ENCODE data around the gene PLEKHB2. TPM values are rescaled to one million over a fixed set of nuclear protein-coding genes. Genes with fewer than 3 reads are reported as not detected.
"Not testable (repeated sequence)": the region's sequence is repeated elsewhere in the genome, so short reads cannot be mapped to it uniquely, and the experiment has no call there.

The PLEKHB2 gene
- total RNA-seq, 1 experiment from 2014 or later: 140 TPM

DNA sequence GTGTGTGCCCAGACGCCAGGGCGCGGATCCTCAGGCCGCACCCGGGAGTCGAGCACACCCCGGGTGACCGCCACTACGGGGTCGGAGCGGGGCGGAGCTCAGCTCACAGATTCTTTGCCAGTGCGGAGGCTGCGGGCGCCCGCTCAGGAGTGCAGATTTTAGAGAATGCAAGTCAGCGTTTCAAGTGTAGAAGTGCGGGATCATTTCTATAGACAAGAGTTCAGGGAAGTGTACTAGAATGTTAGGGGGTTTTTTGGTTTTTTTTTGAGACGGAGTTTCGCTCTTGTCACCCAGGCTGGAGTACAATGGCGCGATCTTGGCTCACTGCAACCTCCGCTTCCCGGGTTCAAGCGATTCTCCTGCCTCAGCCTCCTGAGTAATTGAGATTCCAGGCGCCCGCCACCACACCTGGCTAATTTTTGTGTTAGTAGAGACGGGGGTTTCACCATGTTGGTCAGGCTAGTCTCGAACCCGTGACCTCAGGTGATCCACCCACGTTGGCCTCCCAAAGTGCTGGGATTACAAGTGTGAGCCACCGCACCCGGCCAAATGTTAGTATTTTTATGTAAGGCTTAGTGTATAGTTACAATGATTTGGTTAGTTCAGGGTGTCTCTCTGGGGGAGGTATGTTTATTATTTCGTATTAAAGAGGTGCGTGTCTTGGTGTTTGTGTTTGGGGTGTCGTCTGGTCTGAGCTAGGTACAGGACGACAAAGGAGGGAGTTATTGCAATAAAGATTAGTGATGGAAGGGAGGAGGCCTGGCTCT is 11.3 kb upstream of the PLEKHB2 start:
- DNase-seq (ENCODE audit: low read depth): no peak

- DNase-seq (ENCODE audit: low read depth): no peak
Measured at GRCh38 chr2:131094463-131095281, 10.5 kb upstream of the PLEKHB2 start.

- DNase-seq (ENCODE audit: low read depth): no peak
Measured at GRCh38 chr2:131103165-131103564, 2.0 kb upstream of the PLEKHB2 start.

- DNase-seq (ENCODE audit: low read depth): peak; percentile 85
Measured at GRCh38 chr2:131104487-131105155, 515 bp upstream of the PLEKHB2 start.

- peak; percentile 85 for DNase-seq (ENCODE audit: low read depth)
Measured at GRCh38 chr2:131105950-131106801, 1.0 kb downstream of the PLEKHB2 start.

- DNase-seq (ENCODE audit: low read depth): no peak
Measured at GRCh38 chr2:131112529-131112928, 7.4 kb downstream of the PLEKHB2 start.

- DNase-seq (ENCODE audit: low read depth): no peak
Measured at GRCh38 chr2:131113566-131114227, 8.6 kb downstream of the PLEKHB2 start.

- not testable (repeated sequence) for DNase-seq (ENCODE audit: low read depth)
Measured at GRCh38 chr2:131114950-131115349, 9.8 kb downstream of the PLEKHB2 start.

DNA sequence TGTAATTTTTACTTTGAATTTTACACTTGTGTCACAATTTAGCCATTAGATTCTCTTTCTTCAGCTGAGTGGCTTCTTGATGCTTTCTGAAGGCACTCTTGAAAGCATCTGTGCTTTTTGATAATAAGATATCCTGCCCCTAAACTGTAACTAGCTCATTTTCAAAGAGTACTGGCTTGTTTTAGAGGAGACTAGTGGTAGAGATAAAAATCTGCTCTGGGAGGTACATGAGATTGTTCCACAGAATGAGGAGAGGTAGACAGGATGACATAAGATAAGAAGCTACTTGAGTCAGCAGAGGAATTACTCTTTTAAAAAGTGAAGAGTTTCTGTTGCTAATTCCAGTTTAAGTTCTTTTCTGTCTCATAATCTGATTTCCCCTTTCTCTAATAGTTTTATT is 10.6 kb downstream of the PLEKHB2 start:
- DNase-seq (ENCODE audit: low read depth): no peak

- DNase-seq (ENCODE audit: low read depth): no peak
Measured at GRCh38 chr2:131120815-131121317, 15.7 kb downstream of the PLEKHB2 start.

DNA sequence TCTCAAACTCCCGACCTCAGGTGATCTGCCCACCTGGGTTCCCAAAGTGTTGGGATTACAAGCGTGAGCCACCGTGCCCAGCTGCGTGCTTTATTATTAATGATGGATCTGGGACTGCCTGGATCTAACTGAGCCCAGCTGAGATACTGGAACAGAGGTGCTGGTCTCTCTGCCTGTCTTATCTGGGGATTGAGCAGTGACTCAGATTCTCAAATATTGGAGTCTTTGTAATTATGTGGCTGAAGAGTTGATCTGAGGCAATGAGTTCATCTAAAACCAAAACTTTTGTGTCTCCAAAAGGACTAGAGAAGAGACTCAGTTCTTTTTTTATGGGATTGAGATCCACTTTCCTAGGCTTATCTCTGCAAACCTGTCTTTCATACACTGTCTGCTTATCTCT is 16.3 kb downstream of the PLEKHB2 start:
- DNase-seq (ENCODE audit: low read depth): no peak

DNA sequence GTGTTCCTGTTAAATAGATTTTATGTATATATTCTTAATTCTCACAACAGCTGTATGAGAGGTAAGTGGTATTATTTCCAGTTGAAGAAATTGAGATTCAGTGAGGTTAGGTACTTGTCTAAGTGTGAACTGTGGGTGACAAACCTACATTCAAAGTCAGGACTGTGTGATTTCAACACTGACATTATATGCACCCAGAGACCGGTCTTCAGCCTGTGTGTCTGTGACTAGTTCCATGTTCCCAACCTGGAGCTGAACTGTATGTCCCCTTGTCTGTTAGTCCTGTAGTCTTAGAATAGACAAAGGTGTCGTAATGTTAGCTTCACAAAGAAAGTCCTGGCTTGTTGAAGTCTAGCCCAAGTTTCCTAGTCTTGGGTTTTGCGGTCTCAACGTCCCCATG is 17.4 kb downstream of the PLEKHB2 start:
- no peak for DNase-seq (ENCODE audit: low read depth)

DNA sequence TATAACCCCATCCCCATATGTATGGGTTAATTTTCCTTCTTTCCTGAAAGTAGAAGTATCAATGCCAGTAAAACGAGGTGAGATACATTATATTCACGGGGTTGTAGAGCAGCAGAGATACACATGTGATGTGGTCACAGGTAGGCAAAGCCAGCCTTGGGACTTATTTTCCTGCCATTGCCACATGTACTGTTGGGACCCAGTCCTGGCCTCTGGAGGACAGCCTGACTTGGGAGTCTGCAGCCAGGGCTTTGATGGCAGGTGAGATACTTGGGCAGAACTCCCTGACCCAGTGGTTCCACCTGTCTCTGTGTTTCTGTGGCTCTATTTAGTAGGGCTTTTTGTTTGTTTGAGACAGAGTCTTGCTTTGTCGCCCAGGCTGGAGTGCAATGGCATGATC is 18.1 kb downstream of the PLEKHB2 start:
- DNase-seq (ENCODE audit: low read depth): no peak

DNA sequence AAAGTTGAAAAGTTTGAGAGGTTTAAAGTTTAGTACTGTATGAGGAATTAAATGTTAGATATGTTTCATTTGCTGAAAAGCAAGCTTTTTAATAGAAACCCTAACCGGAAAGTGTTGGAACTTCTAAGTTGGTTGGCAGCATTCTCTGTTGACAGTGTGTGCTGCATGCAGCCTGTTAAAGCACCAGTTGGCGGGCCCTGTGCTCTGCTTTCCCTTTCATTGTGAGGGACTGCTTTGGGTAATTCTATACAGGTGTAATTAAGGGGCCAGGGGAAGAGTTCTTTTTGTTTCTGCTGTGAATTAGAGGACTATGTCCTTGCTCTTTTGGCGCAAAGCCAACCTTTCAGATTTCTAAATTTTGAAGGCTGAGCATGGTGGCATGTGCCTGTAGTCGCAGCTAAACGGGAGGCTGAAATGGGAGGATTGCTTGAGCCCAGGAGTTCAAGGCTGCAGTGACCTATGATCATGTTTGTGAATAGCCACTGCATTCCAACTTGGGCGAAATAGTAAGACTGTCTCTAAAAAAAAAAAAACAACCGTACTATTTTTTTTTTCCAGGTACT is 20.1 kb downstream of the PLEKHB2 start:
- DNase-seq (ENCODE audit: low read depth): no peak

- peak; percentile 83 for DNase-seq (ENCODE audit: low read depth)
Measured at GRCh38 chr2:131126436-131126835, 21.3 kb downstream of the PLEKHB2 start.

DNA sequence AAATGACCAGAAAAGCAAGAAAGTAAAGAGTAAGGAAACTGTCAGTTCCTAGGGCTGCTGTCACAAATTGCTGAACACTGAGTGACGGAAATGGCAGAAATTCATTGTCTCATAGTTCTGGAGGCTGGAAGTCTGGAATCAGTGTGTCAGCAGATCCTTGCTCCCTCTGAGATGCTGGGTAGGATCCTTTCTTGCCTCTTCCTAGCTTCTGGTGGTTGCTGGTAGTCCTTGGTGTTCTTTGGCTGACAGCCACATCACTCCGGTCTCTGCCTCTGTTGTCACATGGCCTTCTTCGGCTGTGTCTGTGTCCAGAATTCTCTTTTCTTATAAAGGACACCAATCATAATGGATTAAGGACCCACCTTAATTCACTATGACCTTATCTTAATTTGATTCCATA is 21.9 kb downstream of the PLEKHB2 start:
- DNase-seq (ENCODE audit: low read depth): no peak

DNA sequence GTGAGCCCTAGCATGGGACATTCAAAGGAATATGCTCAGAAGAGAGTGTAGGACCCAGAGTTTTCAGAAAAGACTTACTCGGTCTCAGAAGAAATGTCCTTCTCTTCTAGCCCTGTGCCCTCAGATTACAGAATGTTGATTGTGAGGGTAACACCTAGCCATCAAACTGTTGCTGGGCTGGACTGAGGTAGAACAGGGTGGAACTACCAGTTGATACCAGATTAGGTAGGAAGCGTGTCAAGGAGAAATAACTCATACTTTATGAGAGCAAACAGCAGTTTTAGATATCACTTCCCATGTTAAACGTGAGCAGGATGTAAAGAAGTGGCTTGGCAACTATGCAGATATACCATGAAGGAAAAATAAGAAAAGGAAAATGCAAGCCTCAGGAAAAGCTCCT is 22.8 kb downstream of the PLEKHB2 start:
- no peak for DNase-seq (ENCODE audit: low read depth)

DNA sequence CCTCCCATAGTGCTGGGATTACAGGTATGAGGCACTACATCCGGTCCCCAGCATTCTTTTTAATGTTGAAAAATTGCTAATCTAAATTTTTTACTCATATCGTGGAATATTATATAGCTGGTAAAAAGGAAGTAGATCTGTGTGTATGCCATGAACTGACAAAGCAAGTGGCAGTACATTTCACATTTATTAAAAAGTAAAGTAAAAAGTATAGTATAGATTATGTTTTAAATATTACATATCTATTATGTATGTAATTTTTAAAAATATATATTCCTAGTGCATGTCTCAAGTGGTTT is 25.1 kb downstream of the PLEKHB2 start:
- no peak for DNase-seq (ENCODE audit: low read depth)

- DNase-seq (ENCODE audit: low read depth): no peak
Measured at GRCh38 chr2:131132729-131133128, 27.6 kb downstream of the PLEKHB2 start.

DNA sequence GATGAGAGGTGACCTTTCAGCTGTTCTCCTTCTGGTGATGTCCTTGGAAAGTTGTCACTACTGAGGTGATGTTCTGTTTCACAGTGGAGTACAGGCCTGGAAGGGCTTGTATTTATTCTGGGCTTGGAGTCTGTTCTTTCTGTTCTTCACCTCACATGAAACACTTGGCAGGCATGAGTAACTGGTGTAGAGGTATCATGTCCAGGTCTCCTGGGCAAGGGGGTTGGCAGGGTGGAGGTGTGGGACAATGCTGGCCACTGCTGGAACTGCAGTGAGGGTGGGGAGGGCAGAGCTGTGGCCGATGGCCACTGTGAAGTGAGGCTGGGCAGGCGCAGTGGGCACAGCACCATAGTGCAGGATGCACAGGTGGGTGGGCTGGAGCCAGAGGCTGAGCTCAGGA is 35.4 kb downstream of the PLEKHB2 start:
- DNase-seq (ENCODE audit: low read depth): no peak

- no peak for DNase-seq (ENCODE audit: low read depth)
Measured at GRCh38 chr2:131142849-131143248, 37.7 kb downstream of the PLEKHB2 start.
